HG03060 (cell line): ENCODE data around the gene SHISA9.
"Not testable (repeated sequence)": the region's sequence is repeated elsewhere in the genome, so short reads cannot be mapped to it uniquely, and the experiment has no call there.

ENCODE experiments used
- ATAC-seq: cut with Tn5 transposase; IDR thresholded peaks from one replicate; pipeline ENCODE4 v1.9.1; 2021; ENCODE audit warnings: low read depth, moderate number of reproducible peaks; ENCODE audit not compliant: unreplicated experiment

Gene SHISA9

DNA sequence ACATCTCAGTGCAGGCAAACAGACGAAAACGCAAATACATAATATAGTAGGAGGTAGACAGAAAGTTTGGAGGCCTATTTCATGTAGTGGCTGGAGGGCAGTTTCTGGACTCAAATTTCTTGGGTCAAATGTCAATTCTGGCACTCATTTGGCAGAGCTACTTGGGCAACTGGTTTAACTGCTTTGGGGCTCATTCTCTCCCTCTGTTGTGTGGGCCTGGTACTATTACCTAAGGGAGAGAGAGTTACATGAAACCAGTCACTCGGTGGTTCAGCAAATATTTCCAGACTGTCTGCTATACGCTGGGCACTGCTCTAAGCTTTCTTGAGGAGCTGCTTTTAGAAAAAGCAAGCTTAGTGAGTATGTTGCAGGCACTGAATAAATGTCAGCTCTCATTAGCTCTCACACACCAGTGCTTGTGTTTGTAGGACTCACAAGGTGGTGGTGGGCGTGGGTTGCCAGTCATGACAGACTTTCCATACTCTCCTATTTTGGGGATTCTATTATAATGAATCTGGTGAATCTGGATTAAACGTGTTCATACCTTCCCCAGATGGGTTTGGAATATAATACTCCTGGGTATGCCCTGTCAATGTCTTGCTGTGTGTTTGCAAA lies 1.8 kb upstream of the SHISA9 start:
- ATAC-seq, result no peak

GRCh38 chr16:12900156-12900555 lies 1.2 kb upstream of the SHISA9 start:
- no peak for ATAC-seq

GRCh38 chr16:12900599-12901203 lies 697 bp upstream of the SHISA9 start:
- no peak for ATAC-seq

DNA sequence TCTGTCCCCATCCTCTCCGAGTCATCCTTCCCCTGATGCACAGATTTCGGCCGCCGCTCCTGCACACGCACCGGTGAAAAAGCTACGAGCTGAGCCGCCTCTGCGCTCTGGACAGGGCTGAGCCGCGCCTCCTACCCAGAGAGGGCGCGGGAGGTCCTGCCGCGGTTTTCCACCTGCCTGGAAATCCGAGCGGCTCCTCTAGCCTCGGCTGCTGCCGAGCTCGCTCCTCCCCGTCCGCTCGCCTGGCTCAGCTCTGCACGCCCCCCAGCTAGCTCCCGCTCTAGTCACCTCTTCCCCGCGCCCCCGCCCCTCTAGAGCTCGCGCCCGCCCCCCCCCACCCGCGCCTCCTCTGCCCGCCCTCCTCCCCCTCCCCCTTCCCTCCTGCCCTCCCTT lies 198 bp upstream of the SHISA9 start:
- no peak for ATAC-seq

GRCh38 chr16:12902511-12903372 lies 1.3 kb downstream of the SHISA9 start:
- no peak for ATAC-seq

GRCh38 chr16:12903407-12904328 lies 2.3 kb downstream of the SHISA9 start:
- no peak for ATAC-seq

- ATAC-seq, result no peak
Observed at GRCh38 chr16:12904329-12904671, 2.9 kb downstream of the SHISA9 start.

GRCh38 chr16:12906271-12906670 lies 4.9 kb downstream of the SHISA9 start:
- no peak for ATAC-seq

DNA sequence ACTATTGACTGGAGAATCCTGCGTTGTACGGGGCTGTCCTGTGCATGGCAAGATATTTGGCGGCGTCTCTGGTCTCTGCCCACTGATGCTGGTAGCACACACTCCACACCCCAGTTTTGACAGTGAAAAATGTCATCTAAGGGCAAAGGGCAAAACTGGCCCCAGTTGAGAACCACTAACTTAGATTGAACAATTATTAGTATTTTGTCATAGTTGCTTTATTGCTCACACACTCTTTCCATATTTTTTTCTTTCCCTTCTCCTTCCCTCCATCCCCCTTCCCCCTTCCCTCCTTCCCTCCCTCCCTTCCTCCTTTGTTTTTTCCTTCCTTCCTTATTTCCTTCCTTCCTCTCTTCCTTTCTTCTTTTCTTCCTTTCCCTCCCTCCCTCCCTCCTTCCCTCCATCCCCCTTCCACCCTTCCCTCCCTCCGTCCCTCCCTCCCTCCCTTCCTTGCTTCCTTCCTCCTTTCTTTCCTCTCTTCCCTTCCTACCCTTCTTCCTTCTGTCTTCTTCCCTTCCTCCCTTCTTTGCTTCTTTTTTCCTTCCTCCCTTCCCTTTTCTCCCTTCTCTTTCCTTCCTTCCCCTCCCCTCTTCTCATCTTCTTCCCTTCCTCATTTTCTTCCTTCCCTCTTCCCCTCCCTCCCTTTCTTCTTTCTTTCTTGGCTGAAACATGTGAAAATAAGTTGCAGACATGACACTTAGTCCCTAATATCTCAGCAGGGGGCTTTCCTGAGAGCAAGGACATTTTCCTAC lies 5.5 kb downstream of the SHISA9 start:
- no peak for ATAC-seq

- no peak for ATAC-seq
Observed at GRCh38 chr16:12907670-12908233, 6.4 kb downstream of the SHISA9 start.

GRCh38 chr16:12917246-12917645 lies 15.8 kb downstream of the SHISA9 start:
- no peak for ATAC-seq

DNA sequence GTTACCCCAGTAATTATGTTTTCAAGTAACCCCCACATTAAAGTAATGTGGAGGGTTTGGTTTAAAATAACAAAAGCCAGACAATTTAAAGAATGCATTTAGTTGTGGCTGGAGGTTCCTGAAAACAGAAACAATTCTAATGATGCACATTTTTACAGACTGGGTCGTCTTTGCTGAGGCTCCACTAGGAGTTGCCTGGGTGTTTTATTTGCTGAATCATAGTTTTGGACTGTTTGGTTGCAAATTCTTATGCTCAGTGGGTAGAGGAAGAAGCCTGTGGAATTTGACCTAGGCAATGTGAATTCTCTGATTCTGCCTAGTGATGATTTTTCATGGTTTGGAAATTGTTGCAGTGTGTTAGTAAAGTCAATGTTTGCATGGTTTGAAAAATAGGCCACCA lies 16.3 kb downstream of the SHISA9 start:
- ATAC-seq, result no peak

DNA sequence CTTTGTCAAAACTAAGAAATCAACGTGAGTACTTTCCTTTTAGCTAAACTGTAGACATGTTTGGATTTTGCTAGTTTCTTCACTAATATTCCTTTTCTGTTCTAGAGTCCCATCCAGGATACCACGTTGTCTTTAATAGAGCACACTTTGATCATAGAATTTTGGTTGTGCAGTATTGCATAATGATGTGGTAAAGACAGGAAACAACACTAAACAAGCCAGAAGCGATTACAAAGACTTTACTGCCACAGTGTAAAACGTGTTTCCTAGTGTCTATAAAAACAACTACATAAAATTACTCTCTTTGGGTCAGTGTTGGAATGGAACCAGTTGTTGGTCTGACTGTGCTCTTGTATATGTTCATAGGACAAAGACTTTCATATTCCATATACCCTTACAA lies 19.3 kb downstream of the SHISA9 start:
- ATAC-seq, result no peak

DNA sequence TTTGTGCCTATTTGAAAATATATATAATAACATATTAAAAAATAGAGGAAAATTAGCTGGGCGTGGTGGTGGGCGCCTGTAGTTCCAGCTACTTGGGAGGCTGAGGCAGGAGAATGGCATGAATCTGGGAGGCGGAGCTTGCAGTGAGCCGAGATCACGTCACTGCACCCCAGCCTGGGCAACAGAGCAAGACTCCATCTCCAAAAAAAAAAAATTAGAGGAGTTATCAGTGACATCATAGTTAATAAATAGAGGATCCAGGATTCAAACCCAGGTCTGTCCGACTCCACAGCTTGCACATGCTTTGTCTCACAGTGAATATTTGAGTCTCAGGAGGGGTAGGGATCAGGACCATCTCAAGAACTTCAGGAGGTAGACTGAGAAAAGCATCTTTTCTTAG lies 22.2 kb downstream of the SHISA9 start:
- not testable (repeated sequence) for ATAC-seq

GRCh38 chr16:12925026-12925800 lies 23.8 kb downstream of the SHISA9 start:
- ATAC-seq, result no peak

DNA sequence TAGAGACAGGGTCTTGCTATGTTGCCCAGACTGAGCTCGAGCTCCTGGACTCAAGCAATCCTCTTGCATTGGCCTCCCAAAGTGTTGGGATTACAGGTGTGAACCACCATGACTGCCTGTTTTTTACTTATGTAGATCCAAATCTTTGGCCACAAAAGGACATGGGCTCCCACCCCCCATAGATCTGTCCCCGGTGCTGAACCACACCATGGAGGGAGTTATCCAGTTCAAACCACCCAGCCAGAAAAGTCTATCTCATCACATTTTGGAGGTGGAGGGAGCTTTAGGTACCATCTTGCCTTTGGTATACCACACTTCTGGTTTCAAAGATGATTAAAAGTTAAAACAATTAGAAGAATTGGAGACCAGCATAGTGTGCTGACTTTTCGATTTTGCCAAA lies 26.2 kb downstream of the SHISA9 start:
- ATAC-seq, result no peak

- no peak for ATAC-seq
Observed at GRCh38 chr16:12930881-12931280, 29.5 kb downstream of the SHISA9 start.

- no peak for ATAC-seq
Observed at GRCh38 chr16:12936391-12936790, 35.0 kb downstream of the SHISA9 start.

- ATAC-seq, result no peak
Observed at GRCh38 chr16:12941896-12942295, 40.5 kb downstream of the SHISA9 start.
